ENCODE data around the gene NOTCH1.

DNA sequence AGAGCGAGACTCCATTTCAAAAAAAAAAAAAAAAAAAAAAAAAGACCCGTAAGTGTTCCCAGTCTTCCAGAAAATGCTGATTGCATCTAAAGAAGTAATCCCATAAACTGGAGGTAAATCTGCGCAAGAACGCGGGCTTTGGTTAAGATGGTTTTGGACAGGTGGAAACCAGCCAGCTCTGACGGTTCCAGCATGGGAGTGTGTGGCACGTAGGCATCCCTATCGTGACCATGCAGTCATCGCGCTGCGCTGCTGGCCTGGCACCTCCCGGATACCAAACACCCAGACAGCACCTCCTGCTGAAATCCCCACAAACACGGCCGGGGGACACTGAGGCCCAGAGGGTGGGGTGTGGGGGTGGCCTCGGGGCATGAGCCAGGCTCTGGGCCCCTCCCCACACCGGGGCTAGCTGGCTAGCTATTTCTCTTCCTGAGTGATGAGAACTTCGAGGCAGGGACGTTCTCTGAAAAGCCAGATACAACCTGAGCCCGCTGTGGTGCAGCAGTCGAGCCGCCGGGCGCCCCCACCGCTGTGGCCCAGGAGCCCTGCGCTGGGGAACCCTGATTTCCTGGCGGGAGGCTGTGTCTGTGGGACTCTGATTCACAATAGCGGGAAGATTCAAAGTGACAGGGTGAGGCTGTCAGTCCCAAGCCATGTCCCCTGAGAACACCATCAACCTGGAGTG is 32.2 kb upstream of the NOTCH1 start:
- TF ChIP-seq, protein P1, sequence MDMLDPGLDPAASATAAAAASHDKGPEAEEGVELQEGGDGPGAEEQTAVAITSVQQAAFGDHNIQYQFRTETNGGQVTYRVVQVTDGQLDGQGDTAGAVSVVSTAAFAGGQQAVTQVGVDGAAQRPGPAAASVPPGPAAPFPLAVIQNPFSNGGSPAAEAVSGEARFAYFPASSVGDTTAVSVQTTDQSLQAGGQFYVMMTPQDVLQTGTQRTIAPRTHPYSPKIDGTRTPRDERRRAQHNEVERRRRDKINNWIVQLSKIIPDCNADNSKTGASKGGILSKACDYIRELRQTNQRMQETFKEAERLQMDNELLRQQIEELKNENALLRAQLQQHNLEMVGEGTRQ (IDR thresholded peaks at IDR 0.05; ENCODE audit: low read depth, low read length) = no peak
- TF ChIP-seq, protein P2, sequence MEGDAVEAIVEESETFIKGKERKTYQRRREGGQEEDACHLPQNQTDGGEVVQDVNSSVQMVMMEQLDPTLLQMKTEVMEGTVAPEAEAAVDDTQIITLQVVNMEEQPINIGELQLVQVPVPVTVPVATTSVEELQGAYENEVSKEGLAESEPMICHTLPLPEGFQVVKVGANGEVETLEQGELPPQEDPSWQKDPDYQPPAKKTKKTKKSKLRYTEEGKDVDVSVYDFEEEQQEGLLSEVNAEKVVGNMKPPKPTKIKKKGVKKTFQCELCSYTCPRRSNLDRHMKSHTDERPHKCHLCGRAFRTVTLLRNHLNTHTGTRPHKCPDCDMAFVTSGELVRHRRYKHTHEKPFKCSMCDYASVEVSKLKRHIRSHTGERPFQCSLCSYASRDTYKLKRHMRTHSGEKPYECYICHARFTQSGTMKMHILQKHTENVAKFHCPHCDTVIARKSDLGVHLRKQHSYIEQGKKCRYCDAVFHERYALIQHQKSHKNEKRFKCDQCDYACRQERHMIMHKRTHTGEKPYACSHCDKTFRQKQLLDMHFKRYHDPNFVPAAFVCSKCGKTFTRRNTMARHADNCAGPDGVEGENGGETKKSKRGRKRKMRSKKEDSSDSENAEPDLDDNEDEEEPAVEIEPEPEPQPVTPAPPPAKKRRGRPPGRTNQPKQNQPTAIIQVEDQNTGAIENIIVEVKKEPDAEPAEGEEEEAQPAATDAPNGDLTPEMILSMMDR (conservative IDR thresholded peaks at IDR 0.05; ENCODE audit: low read depth, low read length) = no peak
- TF ChIP-seq BHLHE40 (IDR thresholded peaks at IDR 0.05; ENCODE audit: low read depth, low read length) (no peak), RAD21 (IDR thresholded peaks at IDR 0.05; ENCODE audit: low read length) (no peak), NFE2L2 (IDR thresholded peaks at IDR 0.05; ENCODE audit: low read depth, low read length) (no peak), RFX5 (IDR thresholded peaks at IDR 0.05; ENCODE audit: low read depth, low read length) (no peak)

Data from IMR-90 (cell line).